H9 (cell line): Measurements from ENCODE around the gene STK32B. TPM values are rescaled to one million over a fixed set of nuclear protein-coding genes. Genes with fewer than 3 reads are reported as not detected.

Source experiments
- DNase-seq: peaks from one replicate; pipeline ENCODE4 v3.0.0-alpha.2; 2017
- H2AFZ ChIP-seq: one replicate; pipeline ENCODE4 v1.6.1; 2013; ENCODE audit warnings: mild to moderate bottlenecking, low read length, control low read depth, moderate library complexity
- H2AK5ac ChIP-seq: 2 replicates; pipeline ENCODE4 v1.6.1; 2013; ENCODE audit warnings: low read length, control low read depth, mixed read lengths; ENCODE audit not compliant: insufficient read length
- H2BK120ac ChIP-seq: one replicate; pipeline ENCODE4 v1.6.1; 2013; ENCODE audit warnings: low read depth, mild to moderate bottlenecking, low read length, control low read depth, inconsistent platforms; ENCODE audit not compliant: poor library complexity, severe bottlenecking
- H2BK12ac ChIP-seq: 2 replicates; pipeline ENCODE4 v1.6.1; 2013; ENCODE audit warnings: low read length, control low read depth, mixed read lengths, low read depth; ENCODE audit not compliant: insufficient read length
- H2BK15ac ChIP-seq: 2 replicates; pipeline ENCODE4 v1.6.1; 2013; ENCODE audit warnings: low read depth, low read length, control low read depth
- H2BK20ac ChIP-seq: one replicate; pipeline ENCODE4 v1.6.1; 2013; ENCODE audit warnings: low read depth, mild to moderate bottlenecking, low read length, control low read depth, inconsistent platforms; ENCODE audit not compliant: poor library complexity, severe bottlenecking
- H2BK5ac ChIP-seq: 2 replicates; pipeline ENCODE4 v1.6.1; 2013; ENCODE audit warnings: low read length, control low read depth, mixed read lengths; ENCODE audit not compliant: insufficient read length
- H3K14ac ChIP-seq: 2 replicates; pipeline ENCODE4 v1.6.1; 2013; ENCODE audit warnings: low read length, control low read depth; ENCODE audit not compliant: insufficient read depth
- H3K18ac ChIP-seq: 2 replicates; pipeline ENCODE4 v1.6.1; 2013; ENCODE audit warnings: low read depth, mild to moderate bottlenecking, mixed read lengths, low read length, control low read depth; ENCODE audit not compliant: insufficient read length
- H3K23ac ChIP-seq: 2 replicates; pipeline ENCODE4 v1.6.1; 2013; ENCODE audit warnings: low read length, control low read depth, mixed read lengths, low read depth; ENCODE audit not compliant: insufficient read length
- H3K23me2 ChIP-seq: 2 replicates; pipeline ENCODE4 v1.6.1; 2013; ENCODE audit warnings: low read depth, mild to moderate bottlenecking, mixed read lengths, low read length, control low read depth; ENCODE audit not compliant: insufficient read length, poor library complexity, severe bottlenecking
- H3K27ac ChIP-seq: 2 replicates; pipeline ENCODE4 v1.5.1; 2013; ENCODE audit warnings: low read length, control low read depth, mixed read lengths, low read depth; ENCODE audit not compliant: insufficient read length
- H3K27me3 ChIP-seq: 2 replicates; pipeline ENCODE4 v1.6.1; 2013; ENCODE audit warnings: low read length, control low read depth, inconsistent platforms; ENCODE audit not compliant: insufficient read depth
- H3K4ac ChIP-seq: 2 replicates; pipeline ENCODE4 v1.6.1; 2013; ENCODE audit warnings: low read depth, mild to moderate bottlenecking, control low read depth, inconsistent platforms, low read length, moderate library complexity
- H3K4me1 ChIP-seq: 2 replicates; pipeline ENCODE4 v1.6.1; 2013; ENCODE audit warnings: low read length, control low read depth, inconsistent platforms; ENCODE audit not compliant: insufficient read depth
- H3K4me2 ChIP-seq: 2 replicates; pipeline ENCODE4 v1.6.1; 2013; ENCODE audit warnings: low read length, control low read depth, mixed read lengths; ENCODE audit not compliant: insufficient read length, insufficient read depth
- H3K56ac ChIP-seq: 2 replicates; pipeline ENCODE4 v1.6.1; 2013; ENCODE audit warnings: low read depth, mild to moderate bottlenecking, mixed read lengths, low read length, control low read depth; ENCODE audit not compliant: insufficient read length
- H3K79me1 ChIP-seq: 2 replicates; pipeline ENCODE4 v1.6.1; 2013; ENCODE audit warnings: low read depth, mild to moderate bottlenecking, moderate library complexity, low read length, control low read depth, inconsistent platforms; ENCODE audit not compliant: insufficient read depth, poor library complexity, severe bottlenecking
- H3K79me2 ChIP-seq: 2 replicates; pipeline ENCODE4 v1.6.1; 2013; ENCODE audit warnings: low read length, control low read depth, inconsistent platforms; ENCODE audit not compliant: insufficient read depth
- H3K9ac ChIP-seq: 2 replicates; pipeline ENCODE4 v1.6.1; 2013; ENCODE audit warnings: low read length, control low read depth, mixed read lengths; ENCODE audit not compliant: insufficient read length; ENCODE audit errors: extremely low read depth
- H3K9me3 ChIP-seq: one replicate; pipeline ENCODE4 v1.6.1; 2013; ENCODE audit warnings: low read depth, low read length, inconsistent platforms; ENCODE audit not compliant: control insufficient read depth
- H3T11ph ChIP-seq: one replicate; pipeline ENCODE4 v1.6.1; 2013; ENCODE audit warnings: mild to moderate bottlenecking, low read length, control low read depth, inconsistent platforms
- H4K20me1 ChIP-seq: one replicate; pipeline ENCODE4 v1.6.1; 2013; ENCODE audit not compliant: control insufficient read depth, insufficient read length, insufficient read depth
- H4K5ac ChIP-seq: 2 replicates; pipeline ENCODE4 v1.6.1; 2013; ENCODE audit warnings: low read depth, mild to moderate bottlenecking, mixed read lengths, low read length, control low read depth; ENCODE audit not compliant: insufficient read length
- H4K8ac ChIP-seq: replicated peaks from 2 replicates; pipeline ENCODE4 v1.6.1; 2013; ENCODE audit warnings: low read length, control low read depth, mixed read lengths, low read depth; ENCODE audit not compliant: insufficient read length
- H4K91ac ChIP-seq: 2 replicates; pipeline ENCODE4 v1.6.1; 2013; ENCODE audit warnings: low read depth, mild to moderate bottlenecking, moderate library complexity, mixed read lengths, low read length, control low read depth; ENCODE audit not compliant: insufficient read length
- H3K27ac Mint-ChIP-seq, 3 experiments: 2 replicates in 2 of 3; 3 replicates in 1 of 3; pipeline ENCODE4 v1.8.0; 2020 to 2021; ENCODE audit warnings: mixed read lengths in 3 of 3, mild to moderate bottlenecking in 1 of 3, moderate library complexity in 1 of 3
- H3K27me3 Mint-ChIP-seq: 2 replicates; pipeline ENCODE4 v1.8.0; 2021; ENCODE audit warnings: low read depth, mild to moderate bottlenecking, moderate library complexity, mixed read lengths
- H3K36me3 Mint-ChIP-seq, 3 experiments: 2 replicates in 2 of 3; 3 replicates in 1 of 3; pipeline ENCODE4 v1.8.0; 2020 to 2021; ENCODE audit warnings: low read depth in 3 of 3, mixed read lengths in 3 of 3; ENCODE audit not compliant: insufficient read depth in 1 of 3
- H3K4me1 Mint-ChIP-seq, 2 experiments: 2 replicates each; pipeline ENCODE4 v1.8.0; 2020; ENCODE audit warnings: mixed read lengths in 2 of 2
- H3K4me3 Mint-ChIP-seq, 2 experiments: 2 replicates in 1 of 2; 3 replicates in 1 of 2; pipeline ENCODE4 v1.8.0; 2020 to 2021; ENCODE audit warnings: mild to moderate bottlenecking in 2 of 2, mixed read lengths in 2 of 2, moderate library complexity in 1 of 2
- H3K9me3 Mint-ChIP-seq, 2 experiments: 2 replicates in 1 of 2; 3 replicates in 1 of 2; pipeline ENCODE4 v1.8.0; 2020; ENCODE audit warnings: mild to moderate bottlenecking in 2 of 2, mixed read lengths in 2 of 2, moderate library complexity in 1 of 2
- WGBS: extraction: QIAGEN DNeasy Blood & Tissue Kit; methylation state at CpG from one replicate; pipeline ENCODE4 v1.1.7; 2013; ENCODE audit warnings: missing lambda C conversion rate, low lambda C conversion rate, mixed read lengths; ENCODE audit not compliant: insufficient read length; ENCODE audit errors: extremely low coverage; 5-methylcytosine and 5-hydroxymethylcytosine counted together
- total RNA-seq: library from RNA; stranded (reverse); gene quantifications from 2 replicates; pipeline ENCODE4 v1.2.1, GENCODE V29; 2021
- TF ChIP-seq, protein P1 (sequence below): fragments of 200-600 bp; sonication (generic); conservative IDR thresholded peaks from 3 replicates; pipeline ENCODE4 v1.8.0; 2021; ENCODE audit warnings: antibody characterized with exemption, mild to moderate bottlenecking

The STK32B gene
- total RNA-seq, 1 experiment from 2014 or later = 1.0 TPM

- no CpG with 5 or more reads among the region's 4 CpGs for WGBS
- Histone ChIP-seq H3K9ac (no peak overlapping the region), H2AK5ac (no peak overlapping the region), H3K56ac (no peak overlapping the region), H3K27ac (no peak overlapping the region), H2BK12ac (no peak overlapping the region), H3K18ac (peak overlapping the region; percentile 23), H3K4me2 (no peak overlapping the region), H2BK20ac (no peak overlapping the region), H2BK5ac (no peak overlapping the region), H3K79me1 (no peaks in the 10 kb centered on the region), H2BK15ac (no peak overlapping the region), H3K79me2 (no peaks in the 10 kb centered on the region), H3K23ac (peak overlapping the region; percentile 10), H2AFZ (no peak overlapping the region), H3K23me2 (no peaks in the 10 kb centered on the region), H3K4ac (no peak overlapping the region), H4K5ac (no peak overlapping the region), H4K20me1 (no peaks in the 10 kb centered on the region), H3K14ac (no peak overlapping the region), H3K27me3 (no peaks in the 10 kb centered on the region), H3T11ph (no peak overlapping the region), H4K8ac (no peak overlapping the region), H4K91ac (no peak overlapping the region), H2BK120ac (no peak overlapping the region), H3K4me1 (no peaks in the 10 kb centered on the region), H3K9me3 (no peaks in the 10 kb centered on the region)
- no peak for DNase-seq
- Mint-ChIP-seq H3K36me3 (peaks cover 0 to 7% (median 3%) of the 10 kb centered on the region in 3 experiments; a peak in 3 of 7 replicates), H3K4me1 (peaks cover 10 to 14% of the 10 kb centered on the region in 2 experiments), H3K4me3 (no peak overlapping the region), H3K9me3 (peaks cover 3 to 4% of the 10 kb centered on the region in 2 experiments; a peak in 2 of 5 replicates), H3K27me3 (no peaks in the 10 kb centered on the region), H3K27ac (no peak overlapping the region)
- TF ChIP-seq, protein P1, sequence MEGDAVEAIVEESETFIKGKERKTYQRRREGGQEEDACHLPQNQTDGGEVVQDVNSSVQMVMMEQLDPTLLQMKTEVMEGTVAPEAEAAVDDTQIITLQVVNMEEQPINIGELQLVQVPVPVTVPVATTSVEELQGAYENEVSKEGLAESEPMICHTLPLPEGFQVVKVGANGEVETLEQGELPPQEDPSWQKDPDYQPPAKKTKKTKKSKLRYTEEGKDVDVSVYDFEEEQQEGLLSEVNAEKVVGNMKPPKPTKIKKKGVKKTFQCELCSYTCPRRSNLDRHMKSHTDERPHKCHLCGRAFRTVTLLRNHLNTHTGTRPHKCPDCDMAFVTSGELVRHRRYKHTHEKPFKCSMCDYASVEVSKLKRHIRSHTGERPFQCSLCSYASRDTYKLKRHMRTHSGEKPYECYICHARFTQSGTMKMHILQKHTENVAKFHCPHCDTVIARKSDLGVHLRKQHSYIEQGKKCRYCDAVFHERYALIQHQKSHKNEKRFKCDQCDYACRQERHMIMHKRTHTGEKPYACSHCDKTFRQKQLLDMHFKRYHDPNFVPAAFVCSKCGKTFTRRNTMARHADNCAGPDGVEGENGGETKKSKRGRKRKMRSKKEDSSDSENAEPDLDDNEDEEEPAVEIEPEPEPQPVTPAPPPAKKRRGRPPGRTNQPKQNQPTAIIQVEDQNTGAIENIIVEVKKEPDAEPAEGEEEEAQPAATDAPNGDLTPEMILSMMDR = no peak
Observed at GRCh38 chr4:5528031-5528436, 476.8 kb downstream of the STK32B start.
